Fibroblast of lung (primary cell): ENCODE measurements around the gene NECTIN3.

Source experiments
- EZH2 ChIP-seq: IDR thresholded peaks from 2 replicates; pipeline ENCODE4 v1.5.1; 2012; ENCODE audit warnings: low read length, control low read depth, mild to moderate bottlenecking; ENCODE audit errors: missing control alignments
- TF ChIP-seq, protein P1 (sequence below), 2 donors: IDR thresholded peaks in 1 of 2; conservative IDR thresholded peaks in 1 of 2; 1 replicate in 1 of 2; 2 replicates in 1 of 2; pipeline ENCODE4 v1.5.1; 2011 to 2012; ENCODE audit warnings: low read length in 2 of 2, control low read depth in 1 of 2, inconsistent platforms in 1 of 2, low read depth in 1 of 2, mild to moderate bottlenecking in 1 of 2

DNA sequence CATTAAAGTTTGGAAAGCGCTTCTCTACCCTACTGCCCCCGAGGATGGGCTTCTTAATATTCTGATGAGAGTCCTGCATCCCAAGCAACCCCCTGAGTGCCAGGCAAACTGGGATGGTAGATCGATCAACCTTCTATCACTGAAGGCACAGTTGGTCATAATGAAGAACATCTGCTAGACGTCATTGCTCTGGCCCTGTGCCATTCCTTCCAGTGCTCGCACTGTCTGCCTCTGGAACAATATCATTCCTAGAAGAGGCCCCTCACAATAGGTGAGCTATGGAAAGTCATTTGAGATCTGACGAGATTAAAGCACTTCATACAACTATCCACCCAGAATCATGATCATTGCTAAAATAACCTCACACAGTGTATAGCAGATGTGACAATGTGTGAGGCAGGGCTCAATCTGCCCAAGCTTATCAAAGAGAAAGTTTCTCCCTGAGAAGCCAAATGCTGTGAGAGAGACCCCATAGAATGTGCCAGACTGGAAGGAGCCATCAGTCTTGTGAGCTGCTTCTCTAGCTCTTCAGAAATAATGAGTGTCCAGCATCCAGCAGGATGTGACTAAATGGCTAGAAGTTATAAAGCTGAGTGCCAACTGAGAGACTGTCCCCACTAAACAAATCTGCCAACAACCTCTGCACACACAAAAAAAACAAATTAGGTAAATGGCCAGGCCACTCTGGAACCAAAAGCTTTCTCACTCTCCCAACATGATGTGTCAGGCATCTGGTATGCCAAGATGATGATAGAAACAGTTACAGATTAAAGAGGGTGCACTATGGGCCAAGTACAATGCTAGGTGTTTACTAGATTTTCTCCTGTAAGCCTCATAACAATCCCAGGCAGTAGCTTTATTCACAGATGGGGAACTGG is 165.5 kb downstream of the NECTIN3 start:
- TF ChIP-seq, protein P1, sequence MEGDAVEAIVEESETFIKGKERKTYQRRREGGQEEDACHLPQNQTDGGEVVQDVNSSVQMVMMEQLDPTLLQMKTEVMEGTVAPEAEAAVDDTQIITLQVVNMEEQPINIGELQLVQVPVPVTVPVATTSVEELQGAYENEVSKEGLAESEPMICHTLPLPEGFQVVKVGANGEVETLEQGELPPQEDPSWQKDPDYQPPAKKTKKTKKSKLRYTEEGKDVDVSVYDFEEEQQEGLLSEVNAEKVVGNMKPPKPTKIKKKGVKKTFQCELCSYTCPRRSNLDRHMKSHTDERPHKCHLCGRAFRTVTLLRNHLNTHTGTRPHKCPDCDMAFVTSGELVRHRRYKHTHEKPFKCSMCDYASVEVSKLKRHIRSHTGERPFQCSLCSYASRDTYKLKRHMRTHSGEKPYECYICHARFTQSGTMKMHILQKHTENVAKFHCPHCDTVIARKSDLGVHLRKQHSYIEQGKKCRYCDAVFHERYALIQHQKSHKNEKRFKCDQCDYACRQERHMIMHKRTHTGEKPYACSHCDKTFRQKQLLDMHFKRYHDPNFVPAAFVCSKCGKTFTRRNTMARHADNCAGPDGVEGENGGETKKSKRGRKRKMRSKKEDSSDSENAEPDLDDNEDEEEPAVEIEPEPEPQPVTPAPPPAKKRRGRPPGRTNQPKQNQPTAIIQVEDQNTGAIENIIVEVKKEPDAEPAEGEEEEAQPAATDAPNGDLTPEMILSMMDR (conservative IDR thresholded peaks at IDR 0.05 in 1 of 2, IDR thresholded peaks at IDR 0.05 in 1 of 2; ENCODE audit: low read depth in 1 of 2, low read length in 2 of 2): no peak
- no peak for TF ChIP-seq EZH2
